ENCODE results near the gene AMPH. TPM values are rescaled to one million over a fixed set of nuclear protein-coding genes. Genes with fewer than 3 reads are reported as not detected.
"Not testable (repeated sequence)": the region's sequence is repeated elsewhere in the genome, so short reads cannot be mapped to it uniquely, and the experiment has no call there.

Gene AMPH
- total RNA-seq, 1 experiment from 2014 or later = 9.0 TPM

- H3K36me3 Mint-ChIP-seq; H3K9me3 Mint-ChIP-seq; POLR2A ChIA-PET; H3K4me1 Mint-ChIP-seq; ATAC-seq; H3K27ac Mint-ChIP-seq; CTCF ChIA-PET; H3K27me3 Mint-ChIP-seq (ENCODE audit: low read depth); DNase-seq (ENCODE audit: low spot score); H3K4me3 Mint-ChIP-seq: not testable (repeated sequence)
These were observed 276.8 kb downstream of the AMPH start for GRCh38 chr7:38354271-38354851.

- DNase-seq (ENCODE audit: low spot score); H3K36me3 Mint-ChIP-seq; H3K4me1 Mint-ChIP-seq; POLR2A ChIA-PET; H3K9me3 Mint-ChIP-seq; H3K4me3 Mint-ChIP-seq; ATAC-seq; H3K27ac Mint-ChIP-seq; CTCF ChIA-PET; H3K27me3 Mint-ChIP-seq (ENCODE audit: low read depth): not testable (repeated sequence)
These were observed 277.7 kb downstream of the AMPH start for GRCh38 chr7:38353431-38353881.

GRCh38 chr7:38351601-38352000 lies 279.6 kb downstream of the AMPH start:
- CTCF ChIA-PET = no interaction called here

GRCh38 chr7:38350777-38351176 lies 280.4 kb downstream of the AMPH start:
- ATAC-seq; H3K27ac Mint-ChIP-seq; DNase-seq (ENCODE audit: low spot score); CTCF ChIA-PET; POLR2A ChIA-PET; H3K36me3 Mint-ChIP-seq; H3K4me1 Mint-ChIP-seq; H3K4me3 Mint-ChIP-seq; H3K9me3 Mint-ChIP-seq; H3K27me3 Mint-ChIP-seq (ENCODE audit: low read depth): not testable (repeated sequence)

More at GRCh38 chr7:38351601-38352000, 279.6 kb downstream of the AMPH start:
- Mint-ChIP-seq H3K4me3 (no peak overlapping the region), H3K27ac (no peak overlapping the region), H3K4me1 (no peaks in the 10 kb centered on the region), H3K27me3 (ENCODE audit: low read depth) (no peaks in the 10 kb centered on the region), H3K36me3 (no peaks in the 10 kb centered on the region), H3K9me3 (no peaks in the 10 kb centered on the region)
- TF ChIP-seq ZNF671 (CRISPR knock-in tag; IDR thresholded peaks at IDR 0.05) (no peak), TP53 (CRISPR knock-in tag; IDR thresholded peaks at IDR 0.05) (no peak), HMGXB4 (CRISPR knock-in tag; IDR thresholded peaks at IDR 0.05) (no peak), ZBTB43 (CRISPR knock-in tag; IDR thresholded peaks at IDR 0.05) (no peak), ZNF423 (CRISPR knock-in tag; IDR thresholded peaks at IDR 0.05) (no peak), NR1H2 (CRISPR knock-in tag; IDR thresholded peaks at IDR 0.05) (no peak), MLX (CRISPR knock-in tag; IDR thresholded peaks at IDR 0.05) (no peak)
- ATAC-seq (no peak), DNase-seq (ENCODE audit: low spot score) (no peak)
- POLR2A ChIA-PET = no interaction called here

- DNase-seq (ENCODE audit: low spot score); H3K27me3 Mint-ChIP-seq (ENCODE audit: low read depth); POLR2A ChIA-PET; H3K27ac Mint-ChIP-seq; H3K9me3 Mint-ChIP-seq; H3K4me3 Mint-ChIP-seq; H3K36me3 Mint-ChIP-seq; CTCF ChIA-PET: not testable (repeated sequence)
- peaks cover 11% of the 10 kb centered on the region for H3K4me1 Mint-ChIP-seq
- ATAC-seq = peak; percentile 62
These were observed 281.1 kb downstream of the AMPH start for GRCh38 chr7:38349869-38350583.

GRCh38 chr7:38349126-38349795 lies 281.9 kb downstream of the AMPH start:
- H3K27ac Mint-ChIP-seq; CTCF ChIA-PET; H3K36me3 Mint-ChIP-seq; H3K4me3 Mint-ChIP-seq; DNase-seq (ENCODE audit: low spot score); H3K9me3 Mint-ChIP-seq; H3K27me3 Mint-ChIP-seq (ENCODE audit: low read depth); ATAC-seq; POLR2A ChIA-PET: not testable (repeated sequence)
- peaks cover 17% of the 10 kb centered on the region for H3K4me1 Mint-ChIP-seq
